GM12891 (cell line): ENCODE results near the gene TFDP1.

ENCODE experiments used
- PAX5 ChIP-seq: IDR thresholded peaks from 2 replicates; pipeline ENCODE4 v1.6.1; 2011; ENCODE audit warnings: low read length, moderate library complexity, mild to moderate bottlenecking; ENCODE audit not compliant: insufficient read depth, severe bottlenecking
- POLR2A ChIP-seq: IDR thresholded peaks from 2 replicates; pipeline ENCODE4 v1.6.1; 2011; ENCODE audit warnings: low read depth, low read length, control low read depth
- POLR2AphosphoS5 ChIP-seq: IDR thresholded peaks from 2 replicates; pipeline ENCODE4 v1.6.1; 2011; ENCODE audit warnings: low read depth, low read length, control low read depth
- POU2F2 ChIP-seq: IDR thresholded peaks from 2 replicates; pipeline ENCODE4 v1.6.1; 2011; ENCODE audit warnings: low read depth, mild to moderate bottlenecking, control low read depth, low read length, moderate library complexity
- SPI1 ChIP-seq: IDR thresholded peaks from 2 replicates; pipeline ENCODE4 v1.6.1; 2011; ENCODE audit warnings: low read depth, low read length, control low read depth
- TAF1 ChIP-seq: IDR thresholded peaks from 2 replicates; pipeline ENCODE4 v1.6.1; 2011; ENCODE audit warnings: low read depth, low read length, control low read depth

DNA sequence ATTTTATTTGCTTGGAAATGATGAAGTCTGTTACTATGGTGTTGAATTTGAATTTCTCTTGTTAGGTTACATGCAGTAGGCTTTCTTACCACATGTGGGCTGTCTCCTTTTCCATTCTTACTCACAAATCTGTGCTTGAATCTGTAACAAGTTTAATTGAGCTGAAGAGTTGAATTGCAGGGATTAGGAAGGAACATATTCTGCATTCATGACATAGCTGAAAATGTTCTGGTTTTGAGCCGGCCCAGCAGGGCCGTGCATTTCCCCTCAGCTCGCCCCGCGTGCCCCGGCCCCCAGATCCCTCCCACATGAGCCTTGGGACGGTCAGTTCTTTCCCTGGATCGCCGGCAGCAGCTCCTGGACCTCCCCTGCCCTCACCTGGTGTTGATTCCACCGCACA, 28.1 kb downstream of the TFDP1 start:
- no peak for TF ChIP-seq SPI1
- no peak for TF ChIP-seq PAX5
- TF ChIP-seq POLR2A, result no peak
- no peak for TF ChIP-seq POLR2AphosphoS5
- TF ChIP-seq TAF1, result no peak
- no peak for TF ChIP-seq POU2F2
